ENCODE results near the gene LAMB2. TPM values are rescaled to one million over a fixed set of nuclear protein-coding genes. Genes with fewer than 3 reads are reported as not detected.

The LAMB2 gene
- polyA plus RNA-seq, 1 donor (not counting 4 experiments of a cell fraction or from before 2014, with no cell fraction given), result 108 TPM

GRCh38 chr3:49173792-49174170 is 40.9 kb upstream of the LAMB2 start:
- H3K36me3 ChIP-seq (ENCODE audit: control insufficient read depth in 2 of 2, extremely low read depth in 1 of 2, insufficient read depth in 2 of 2, low read length in 2 of 2), result peaks cover 0 to 6% of the 10 kb centered on the region in 2 experiments
- no peak overlapping the region for H3K4me2 ChIP-seq (ENCODE audit: control insufficient read depth, extremely low read depth, insufficient read depth, low read depth, low read length)
- no peaks in the 10 kb centered on the region for H3K79me2 ChIP-seq (ENCODE audit: control insufficient read depth, insufficient read depth, low read length)
- dilution Hi-C loops (cut with MboI; ENCODE audit: extremely low pct_ligation_motif_present, low sequenced_read_pairs), result no loop called here
- peaks cover 11% of the 10 kb centered on the region for H3K4me1 ChIP-seq (ENCODE audit: control insufficient read depth, extremely low read depth, insufficient read depth, low read length)
- no peaks in the 10 kb centered on the region for H3K9me3 ChIP-seq (ENCODE audit: control insufficient read depth, low read depth, low read length)
- H4K20me1 ChIP-seq (ENCODE audit: control insufficient read depth, extremely low read depth, insufficient read depth, low read length), result no peaks in the 10 kb centered on the region
- H3K27ac ChIP-seq (ENCODE audit: control insufficient read depth, insufficient read depth, low read length), result no peak overlapping the region
- DNase-seq (ENCODE audit: low read depth, low spot score), result no peak
- no peaks in the 10 kb centered on the region for H3K27me3 ChIP-seq (ENCODE audit: control insufficient read depth, extremely low read depth, insufficient read depth, low read length)
- no peak for FAIRE-seq
- H3K4me3 ChIP-seq (ENCODE audit: control insufficient read depth in 2 of 3, extremely low read depth in 1 of 3, insufficient read depth in 2 of 3, low read depth in 1 of 3, low read length in 3 of 3), result no peak overlapping the region
- no peak overlapping the region for H2AFZ ChIP-seq (ENCODE audit: control insufficient read depth, low read length)
- no peak overlapping the region for H3K9ac ChIP-seq (ENCODE audit: control insufficient read depth, extremely low read depth, insufficient read depth, low read length)
- TF ChIP-seq EZH2 (IDR thresholded peaks at IDR 0.05; ENCODE audit: low read length) (no peak), CTCF (optimal IDR thresholded peaks at IDR 0.05 in 1 of 3, IDR thresholded peaks at IDR 0.05 in 1 of 3, conservative IDR thresholded peaks at IDR 0.05 in 1 of 3; ENCODE audit: extremely low read depth in 1 of 3, insufficient read depth in 2 of 3, low read length in 3 of 3) (no peak)
- no peaks in the 10 kb centered on the region for H3K9me1 ChIP-seq (ENCODE audit: control insufficient read depth, extremely low read depth, insufficient read depth, low read length)

GRCh38 chr3:49173116-49173791 is 40.4 kb upstream of the LAMB2 start:
- Histone ChIP-seq H4K20me1 (ENCODE audit: control insufficient read depth, extremely low read depth, insufficient read depth, low read length) (no peaks in the 10 kb centered on the region), H3K9ac (ENCODE audit: control insufficient read depth, extremely low read depth, insufficient read depth, low read length) (no peak overlapping the region), H3K27ac (ENCODE audit: control insufficient read depth, insufficient read depth, low read length) (no peak overlapping the region), H3K36me3 (ENCODE audit: control insufficient read depth in 2 of 2, extremely low read depth in 1 of 2, insufficient read depth in 2 of 2, low read length in 2 of 2) (peaks cover 0 to 6% of the 10 kb centered on the region in 2 experiments), H3K4me2 (ENCODE audit: control insufficient read depth, extremely low read depth, insufficient read depth, low read depth, low read length) (peak overlapping the region; percentile 12), H3K4me3 (ENCODE audit: control insufficient read depth in 2 of 3, extremely low read depth in 1 of 3, insufficient read depth in 2 of 3, low read depth in 1 of 3, low read length in 3 of 3) (no peak overlapping the region), H3K4me1 (ENCODE audit: control insufficient read depth, extremely low read depth, insufficient read depth, low read length) (peaks cover 11% of the 10 kb centered on the region), H3K9me1 (ENCODE audit: control insufficient read depth, extremely low read depth, insufficient read depth, low read length) (no peaks in the 10 kb centered on the region), H3K79me2 (ENCODE audit: control insufficient read depth, insufficient read depth, low read length) (no peaks in the 10 kb centered on the region), H3K27me3 (ENCODE audit: control insufficient read depth, extremely low read depth, insufficient read depth, low read length) (no peaks in the 10 kb centered on the region), H2AFZ (ENCODE audit: control insufficient read depth, low read length) (no peak overlapping the region), H3K9me3 (ENCODE audit: control insufficient read depth, low read depth, low read length) (no peaks in the 10 kb centered on the region)
- FAIRE-seq (no peak), DNase-seq (ENCODE audit: low read depth, low spot score) (no peak)
- TF ChIP-seq CTCF (optimal IDR thresholded peaks at IDR 0.05 in 1 of 3, IDR thresholded peaks at IDR 0.05 in 1 of 3, conservative IDR thresholded peaks at IDR 0.05 in 1 of 3; ENCODE audit: extremely low read depth in 1 of 3, insufficient read depth in 2 of 3, low read length in 3 of 3), result no peak
- no peak for TF ChIP-seq EZH2 (IDR thresholded peaks at IDR 0.05; ENCODE audit: low read length)
- dilution Hi-C loops (cut with MboI; ENCODE audit: extremely low pct_ligation_motif_present, low sequenced_read_pairs), result no loop called here

Measured in keratinocyte (primary cell).